HG02571 (cell line): Measurements from ENCODE around the gene SUMF1.

Source experiments
- ATAC-seq: cut with Tn5 transposase; IDR thresholded peaks from one replicate; pipeline ENCODE4 v1.9.1; 2021; ENCODE audit warnings: mild to moderate bottlenecking, moderate library complexity; ENCODE audit not compliant: unreplicated experiment

SUMF1 gene

DNA sequence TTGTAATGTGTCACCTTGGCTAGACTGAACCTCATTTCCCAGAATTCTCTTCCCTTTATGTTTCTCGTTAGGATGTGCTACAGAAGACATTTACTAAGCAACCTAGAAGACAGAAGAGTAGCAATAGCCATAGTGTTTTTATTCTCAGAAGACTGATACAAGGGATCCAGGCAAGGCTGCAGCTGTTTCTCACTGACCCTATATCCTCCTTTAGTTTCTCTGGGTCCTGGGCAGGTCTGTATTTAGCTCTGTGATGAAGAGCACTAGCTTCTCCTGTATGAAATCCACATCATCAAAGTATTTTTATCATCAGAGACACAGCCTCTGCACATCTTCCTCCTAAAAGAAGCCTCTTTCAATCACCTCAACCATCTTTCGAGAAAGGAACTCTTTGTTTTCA is 72.5 kb downstream of the SUMF1 start:
- no peak for ATAC-seq

GRCh38 chr3:4394048-4394447 is 73.0 kb downstream of the SUMF1 start:
- no peak for ATAC-seq

DNA sequence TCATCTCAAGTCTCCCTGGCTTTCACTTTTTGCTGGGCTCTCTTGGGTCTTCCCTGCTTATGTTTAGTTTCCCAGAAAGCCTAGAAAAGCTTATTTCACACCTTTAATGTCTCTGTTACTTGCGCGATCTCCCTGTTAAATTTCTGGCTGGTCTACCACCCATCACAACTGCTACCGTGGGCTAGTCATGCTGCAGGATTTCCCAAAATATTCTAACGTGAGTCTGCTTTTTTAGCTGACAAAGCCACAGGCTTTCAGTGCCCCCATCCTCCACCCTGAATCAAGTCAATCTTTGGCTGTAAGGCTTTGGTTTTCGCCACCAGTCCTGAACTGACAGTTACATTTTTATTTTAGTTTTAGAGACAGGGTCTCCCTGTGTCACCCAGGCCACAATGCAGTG is 74.1 kb downstream of the SUMF1 start:
- ATAC-seq: no peak

DNA sequence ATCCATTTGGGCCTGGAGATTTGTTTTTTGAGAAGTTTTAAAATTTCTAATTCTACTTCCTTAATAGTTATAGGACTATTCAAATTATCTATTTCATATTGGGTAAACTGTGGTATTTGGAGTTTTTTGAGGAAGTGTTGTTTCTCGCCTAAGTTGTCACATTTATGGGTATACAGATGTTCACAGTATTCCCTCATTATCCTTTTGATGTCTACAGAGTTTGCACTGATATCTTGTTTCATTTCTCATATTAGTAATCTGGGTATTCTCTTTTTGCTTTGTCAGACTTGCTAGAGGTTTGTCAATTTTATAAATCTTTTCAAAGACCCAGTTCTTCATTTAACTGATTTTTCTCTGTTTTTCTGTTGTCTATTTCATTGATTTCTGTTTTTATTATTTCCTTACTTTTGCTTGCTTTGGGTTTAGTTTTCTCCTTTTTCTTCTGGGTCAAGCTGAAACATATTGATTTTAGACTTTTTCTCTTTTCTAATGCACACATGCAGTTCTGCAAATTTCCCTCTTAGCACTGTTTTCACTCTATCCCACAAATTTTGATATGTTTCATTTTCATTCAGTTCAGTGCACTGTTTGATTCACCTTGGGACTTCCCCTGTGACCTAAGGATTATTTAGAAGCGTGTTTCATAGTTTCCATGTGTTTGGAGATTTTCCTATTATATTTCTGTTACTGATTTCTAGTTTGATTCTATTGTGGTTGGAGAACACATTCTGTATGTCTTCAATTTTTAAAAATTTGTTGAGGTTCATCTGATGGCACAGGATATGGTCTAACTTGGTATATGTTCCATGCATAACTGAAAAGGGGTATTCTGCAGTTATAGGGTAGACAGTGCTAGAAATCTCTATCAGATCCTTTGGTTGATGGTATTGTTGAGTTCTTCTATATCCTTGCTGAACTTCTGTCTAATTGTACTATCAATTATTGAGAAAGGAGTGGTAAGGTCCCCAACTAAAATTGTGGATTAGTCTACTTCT is 79.6 kb downstream of the SUMF1 start:
- no peak for ATAC-seq

- no peak for ATAC-seq
Observed at GRCh38 chr3:4385201-4385600, 81.9 kb downstream of the SUMF1 start.

DNA sequence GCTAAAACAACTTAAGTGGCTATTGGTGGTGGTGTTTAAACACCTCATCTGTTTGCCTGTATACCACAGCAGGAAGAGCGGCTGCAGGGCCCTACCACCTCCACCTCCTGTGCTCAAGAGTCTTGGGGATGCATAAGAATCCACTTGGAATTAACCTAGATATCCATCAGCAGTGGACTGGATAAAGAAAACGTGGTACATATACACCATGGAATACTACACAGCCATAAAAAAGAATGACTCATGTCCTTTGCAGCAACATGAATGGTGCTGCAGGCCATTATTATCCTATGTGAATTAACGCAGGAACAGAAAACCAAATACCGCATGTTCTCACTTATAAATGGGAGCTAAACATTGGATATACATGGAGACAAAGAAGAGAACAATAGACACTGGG is 87.1 kb downstream of the SUMF1 start:
- ATAC-seq: no peak

DNA sequence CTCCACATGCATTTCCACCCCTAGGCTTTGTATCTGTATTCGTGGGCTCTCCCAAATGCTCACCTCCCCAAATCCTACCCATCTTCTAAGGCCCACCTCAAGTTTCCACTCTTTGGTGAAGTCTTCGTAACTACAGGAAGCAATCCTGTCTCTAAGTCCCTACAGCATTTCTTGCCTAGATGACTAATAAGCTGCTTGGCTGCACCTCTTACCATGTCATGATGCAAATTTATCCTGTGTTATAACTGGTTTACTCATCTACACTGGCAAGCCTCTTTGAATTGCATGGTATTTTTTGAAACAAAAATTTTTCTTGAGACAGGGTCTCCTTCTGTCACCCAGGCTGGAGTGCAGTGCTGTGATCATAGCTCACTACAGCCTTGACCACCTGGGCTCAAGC is 90.6 kb downstream of the SUMF1 start:
- no peak for ATAC-seq

GRCh38 chr3:4375911-4376310 is 91.2 kb downstream of the SUMF1 start:
- no peak for ATAC-seq

DNA sequence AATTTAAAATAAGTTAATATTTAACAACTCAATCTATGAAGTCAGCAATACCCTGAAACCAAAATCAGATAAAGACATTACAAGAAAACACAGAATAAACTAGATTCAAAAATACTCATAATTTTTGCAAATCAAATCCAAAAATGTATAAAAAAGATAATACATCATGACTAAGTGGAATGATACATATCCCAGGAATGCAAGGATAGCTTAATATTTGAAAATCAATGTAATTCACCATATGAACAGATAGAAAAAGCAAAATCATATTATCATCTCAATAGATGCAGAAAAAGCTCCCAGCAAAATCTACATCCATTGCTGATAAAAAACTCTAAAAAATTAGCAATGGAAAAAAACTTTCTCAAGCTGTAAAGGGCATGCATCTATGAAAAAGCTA is 93.4 kb downstream of the SUMF1 start:
- no peak for ATAC-seq

DNA sequence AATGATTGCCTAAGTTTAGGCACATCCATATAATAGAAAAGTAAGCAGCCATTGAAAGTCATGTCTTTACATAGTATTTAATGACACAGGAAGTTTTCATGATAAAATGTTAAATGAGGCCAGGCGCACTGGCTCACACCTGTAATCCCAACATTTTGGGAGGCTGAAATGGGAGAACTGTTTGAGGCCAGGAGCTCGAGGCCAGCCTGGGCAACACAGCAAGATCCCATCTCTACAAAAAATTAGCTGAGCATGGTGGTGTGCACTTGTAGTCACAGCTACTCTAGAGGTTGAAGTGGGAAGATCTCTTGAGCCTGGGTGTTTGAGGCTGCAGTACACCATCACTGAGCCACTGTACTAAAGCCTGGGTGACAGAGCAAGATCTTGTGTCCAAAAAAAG is 104.5 kb downstream of the SUMF1 start:
- no peak for ATAC-seq

- ATAC-seq: no peak
Observed at GRCh38 chr3:4360817-4361216, 106.3 kb downstream of the SUMF1 start.

DNA sequence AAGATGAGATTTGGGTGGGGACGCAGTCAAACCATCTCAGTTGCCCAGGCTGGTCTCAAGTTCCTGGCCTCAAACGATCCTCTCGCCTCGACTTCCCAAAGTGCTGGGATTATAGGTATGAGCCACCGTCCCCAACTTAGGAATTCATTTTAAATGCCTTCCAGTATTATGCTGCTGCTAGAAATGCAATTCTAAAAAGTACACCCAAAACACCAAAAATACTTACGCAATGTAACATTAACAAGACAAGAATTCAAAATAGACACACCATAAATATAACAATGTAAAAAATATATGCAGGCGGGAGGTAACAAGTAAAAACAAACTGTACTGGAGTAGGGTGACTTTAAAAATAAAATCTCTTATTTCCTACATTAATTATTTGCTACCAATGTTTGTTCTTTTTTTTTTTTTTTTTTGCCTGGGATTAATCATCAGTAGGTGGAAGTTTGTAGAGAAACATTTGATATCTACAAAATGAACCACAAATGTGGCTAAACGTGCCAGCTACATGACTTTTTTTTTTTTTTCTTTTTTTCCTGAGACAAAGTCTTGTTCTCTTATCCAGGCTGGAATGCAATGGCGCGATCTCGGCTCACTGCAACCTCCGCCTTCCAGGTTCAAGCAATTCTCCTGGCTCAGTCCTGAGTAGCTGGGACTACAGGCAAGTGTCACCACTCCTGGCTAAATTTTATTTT is 107.1 kb downstream of the SUMF1 start:
- no peak for ATAC-seq

DNA sequence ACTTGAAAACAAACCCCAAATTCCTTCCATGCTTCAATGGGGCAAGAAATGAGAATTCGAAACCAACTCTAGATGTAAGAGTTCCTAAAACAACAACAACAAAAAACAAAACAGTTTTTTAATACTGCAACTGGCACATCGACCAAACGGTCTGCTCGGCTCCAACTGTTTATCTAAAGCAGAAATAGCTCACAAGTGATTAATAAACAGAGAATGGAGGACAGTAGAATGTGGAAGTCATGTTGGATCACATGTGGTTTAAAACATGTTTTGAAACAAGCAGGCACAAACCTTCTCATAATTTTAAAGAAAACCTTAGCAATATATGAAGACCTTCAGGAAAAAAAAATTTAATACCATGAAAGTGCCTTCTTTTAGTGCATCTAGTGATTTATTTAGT is 108.8 kb downstream of the SUMF1 start:
- no peak for ATAC-seq

DNA sequence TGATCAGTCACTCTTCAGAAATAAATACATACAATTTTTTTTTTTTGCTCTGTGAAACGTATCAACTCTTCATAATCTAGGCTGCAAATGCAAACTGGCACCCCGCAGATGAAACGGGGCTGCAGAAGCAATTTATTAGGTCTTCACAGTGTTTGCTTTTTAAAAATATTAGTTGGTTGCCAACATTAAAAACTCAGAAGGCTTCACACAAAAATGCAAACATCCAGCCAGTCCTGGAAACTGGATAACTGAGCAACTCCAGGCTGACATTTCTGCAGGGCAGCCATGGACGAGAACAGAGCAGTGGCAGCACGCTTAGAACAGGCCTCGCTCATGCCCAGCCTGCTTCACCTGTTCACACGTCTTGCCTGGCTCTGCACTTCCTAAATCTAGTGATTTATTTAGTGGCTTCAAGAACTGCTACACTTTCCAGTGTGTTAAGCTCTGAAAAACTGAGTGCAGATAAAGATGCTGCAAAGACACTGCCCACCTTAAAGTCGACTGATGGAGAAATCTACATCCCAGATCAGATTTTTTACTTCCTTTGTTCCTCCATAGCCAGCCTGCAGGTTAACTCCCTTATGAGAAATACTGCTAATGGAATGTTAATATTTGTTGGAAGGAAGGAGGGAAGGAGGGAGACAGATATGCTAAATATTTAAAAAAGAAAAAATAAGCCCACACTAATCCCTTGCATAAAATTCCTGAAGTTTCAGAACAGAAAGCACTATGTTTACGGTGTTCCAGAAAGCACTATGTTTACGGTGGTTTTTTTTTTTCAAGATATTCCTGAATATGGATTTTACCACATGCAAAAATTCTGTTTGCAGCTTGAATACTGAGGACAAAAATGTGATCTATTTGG is 110.3 kb downstream of the SUMF1 start:
- ATAC-seq: no peak

GRCh38 chr3:4356220-4356540 is 110.9 kb downstream of the SUMF1 start:
- no peak for ATAC-seq

DNA sequence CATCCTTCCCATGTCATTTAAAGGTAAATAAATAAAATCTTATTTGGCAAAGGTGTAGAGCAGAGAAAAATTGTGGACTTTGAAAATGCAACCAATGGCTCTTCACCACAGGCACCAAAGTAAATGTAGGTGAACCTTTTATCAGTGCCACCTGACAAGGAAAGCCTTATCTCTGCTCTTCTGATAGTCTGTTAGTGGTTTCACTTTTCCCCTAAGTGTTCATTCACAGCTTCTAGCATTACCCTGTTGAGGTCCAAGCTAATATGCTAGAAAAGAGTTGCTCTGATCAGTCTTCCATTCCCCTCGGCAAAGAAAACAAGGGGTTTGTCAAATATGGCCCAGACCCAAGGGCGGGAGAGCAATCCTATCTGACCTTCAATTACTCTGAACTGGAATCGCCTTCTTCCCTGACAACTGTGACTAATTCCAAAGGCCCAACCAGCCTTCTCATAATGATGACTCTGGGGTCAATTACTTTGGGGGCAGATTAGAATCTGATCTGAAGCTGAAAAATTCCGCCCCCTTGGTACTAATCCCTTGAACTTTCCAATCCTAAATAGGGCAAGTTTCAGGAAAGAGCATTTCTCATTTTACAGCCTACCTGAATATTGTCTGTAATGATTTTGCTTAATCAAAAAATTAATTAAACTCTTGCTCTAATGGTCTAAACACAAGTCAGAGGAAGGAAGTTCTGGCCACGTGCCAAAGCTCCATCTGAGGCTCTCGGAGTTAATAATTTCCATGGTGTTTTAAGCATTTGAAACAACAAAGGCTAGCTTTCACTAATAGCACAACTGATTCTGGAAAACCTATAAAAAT is 111.5 kb downstream of the SUMF1 start:
- ATAC-seq: no peak

DNA sequence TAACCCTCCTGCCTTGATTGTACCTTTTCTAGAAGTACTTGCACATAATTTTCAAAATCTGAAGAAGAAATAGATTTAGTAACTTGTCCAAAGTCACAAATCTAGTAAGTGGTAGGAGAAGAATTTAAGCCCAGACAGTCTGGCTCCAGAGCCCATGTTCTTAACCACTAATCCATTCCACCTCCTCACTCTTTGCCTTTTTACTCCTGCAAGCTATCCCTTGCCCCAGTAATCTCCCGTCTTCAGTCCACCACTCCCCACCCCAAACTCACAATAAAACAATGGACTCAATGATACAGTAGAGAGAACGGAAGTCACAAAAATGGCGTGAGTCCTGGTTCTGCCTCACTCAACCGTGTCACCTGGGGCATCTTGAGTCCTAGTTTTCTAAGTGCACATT is 115.2 kb downstream of the SUMF1 start:
- ATAC-seq: no peak

DNA sequence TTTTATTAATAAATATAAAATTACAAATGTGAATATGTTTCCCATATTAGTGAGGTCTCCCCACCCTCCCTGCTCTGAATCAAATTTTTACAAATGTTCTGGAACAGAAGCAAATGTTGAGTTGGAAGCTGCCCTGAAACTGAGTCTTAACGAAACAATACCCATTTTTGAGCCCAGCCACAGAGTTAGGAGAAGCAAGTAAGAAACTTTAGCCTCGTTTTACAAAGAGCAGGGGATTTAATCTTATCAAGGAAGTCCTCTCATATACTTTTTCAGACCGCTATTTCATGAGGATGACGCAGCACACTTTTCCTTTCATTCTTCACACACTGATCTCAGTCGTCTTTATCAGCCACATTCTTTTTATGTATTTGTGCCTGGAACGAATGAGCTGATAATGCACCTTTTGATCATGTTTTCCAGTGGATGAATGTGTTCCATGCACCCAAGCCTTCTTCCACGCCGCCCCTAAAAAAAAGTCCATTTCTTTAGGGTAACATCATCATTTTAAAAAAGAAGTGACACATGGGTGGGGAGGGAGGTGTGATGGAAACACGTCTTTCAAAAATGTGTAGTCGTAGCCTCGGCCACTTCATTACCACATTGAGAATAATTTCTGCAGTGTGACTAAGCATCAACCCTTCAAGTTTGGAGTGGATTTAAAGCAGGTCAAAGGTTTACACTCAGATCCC is 115.8 kb downstream of the SUMF1 start:
- peak; percentile 31 for ATAC-seq

GRCh38 chr3:4350789-4351163 is 116.3 kb downstream of the SUMF1 start:
- ATAC-seq: peak; percentile 77

- no peak for ATAC-seq
Observed at GRCh38 chr3:4343258-4343657, 123.8 kb downstream of the SUMF1 start.
